Fibroblast of lung (primary cell): ENCODE results near the gene ELP4. TPM values are rescaled to one million over a fixed set of nuclear protein-coding genes. Genes with fewer than 3 reads are reported as not detected.
A peak's percentile ranks its signal among the peaks of the same experiment; 100 is the strongest.

Experiments used
- DNase-seq, 2 donors: peaks; one replicate each; pipeline versions ENCODE4 v3.0.0 to v3.0.0-alpha.2; 2010; ENCODE audit warnings: low read depth in 2 of 2
- H2AFZ ChIP-seq: 2 replicates; pipeline ENCODE4 v1.5.1; 2012; ENCODE audit warnings: low read length, control low read depth, inconsistent platforms
- H3K27ac ChIP-seq: 2 replicates; pipeline ENCODE4 v1.5.1; 2011; ENCODE audit warnings: low read length, control low read depth; ENCODE audit not compliant: insufficient read depth
- H3K27me3 ChIP-seq: 2 replicates; pipeline ENCODE4 v1.5.1; 2011; ENCODE audit warnings: mild to moderate bottlenecking, low read length; ENCODE audit not compliant: control insufficient read depth, insufficient read depth
- H3K36me3 ChIP-seq: 2 replicates; pipeline ENCODE4 v1.5.1; 2011; ENCODE audit warnings: low read length; ENCODE audit not compliant: control insufficient read depth, insufficient read depth
- H3K4me1 ChIP-seq: 2 replicates; pipeline ENCODE4 v1.5.1; 2011; ENCODE audit warnings: low read length; ENCODE audit not compliant: control insufficient read depth, insufficient read depth; ENCODE audit errors: extremely low read depth
- H3K4me2 ChIP-seq: 2 replicates; pipeline ENCODE4 v1.5.1; 2011; ENCODE audit warnings: low read length, control low read depth; ENCODE audit not compliant: insufficient read depth; ENCODE audit errors: extremely low read depth
- H3K4me3 ChIP-seq, 4 experiments: fragments of 200-600 bp in 1 of 4; sonication (generic) in 1 of 4; replicated peaks in 1 of 4; 2 replicates each; pipeline ENCODE4 v1.5.1; 2011 to 2016; ENCODE audit warnings: low read length in 4 of 4, low read depth in 3 of 4, mild to moderate bottlenecking in 3 of 4, control low read depth in 2 of 4, inconsistent platforms in 1 of 4, mixed read lengths in 1 of 4; ENCODE audit not compliant: insufficient read depth in 1 of 4; ENCODE audit errors: control extremely low read depth in 1 of 4
- H3K79me2 ChIP-seq: 2 replicates; pipeline ENCODE4 v1.5.1; 2012; ENCODE audit warnings: mild to moderate bottlenecking, low read length, inconsistent platforms; ENCODE audit not compliant: control insufficient read depth, insufficient read depth
- H3K9ac ChIP-seq: 2 replicates; pipeline ENCODE4 v1.5.1; 2011; ENCODE audit warnings: mild to moderate bottlenecking, low read length, control low read depth; ENCODE audit not compliant: insufficient read depth
- H3K9me3 ChIP-seq: 2 replicates; pipeline ENCODE4 v1.5.1; 2012; ENCODE audit warnings: low read depth, low read length; ENCODE audit not compliant: control insufficient read depth, insufficient read depth
- H4K20me1 ChIP-seq: 2 replicates; pipeline ENCODE4 v1.5.1; 2011; ENCODE audit warnings: low read length; ENCODE audit not compliant: control insufficient read depth, insufficient read depth; ENCODE audit errors: extremely low read depth
- EZH2 ChIP-seq: IDR thresholded peaks from 2 replicates; pipeline ENCODE4 v1.5.1; 2012; ENCODE audit warnings: low read length, control low read depth, mild to moderate bottlenecking; ENCODE audit errors: missing control alignments
- polyA plus RNA-seq, 2 donors: library from polyadenylated mRNA; depleted of rRNA in 1 of 2; stranded (reverse) in 1 of 2; unstranded in 1 of 2; fragments of >200 nt; gene quantifications; 2 replicates each; pipeline ENCODE4 v1.2.1, GENCODE V29; 2011 to 2012; ENCODE audit warnings: missing spikeins in 1 of 2
- total RNA-seq: library from RNA; depleted of rRNA; stranded (reverse); fragments of >200 nt; gene quantifications from 2 replicates; pipeline ENCODE4 v1.2.1, GENCODE V29; 2014
- TF ChIP-seq, protein P1 (sequence below), 2 donors: IDR thresholded peaks in 1 of 2; conservative IDR thresholded peaks in 1 of 2; 1 replicate in 1 of 2; 2 replicates in 1 of 2; pipeline ENCODE4 v1.5.1; 2011 to 2012; ENCODE audit warnings: low read length in 2 of 2, control low read depth in 1 of 2, inconsistent platforms in 1 of 2, low read depth in 1 of 2, mild to moderate bottlenecking in 1 of 2

ELP4 gene
- total and polyA plus RNA-seq, 2 donors (not counting 1 experiment from before 2014, with no cell fraction given): 11.7 to 13.1 TPM

DNA sequence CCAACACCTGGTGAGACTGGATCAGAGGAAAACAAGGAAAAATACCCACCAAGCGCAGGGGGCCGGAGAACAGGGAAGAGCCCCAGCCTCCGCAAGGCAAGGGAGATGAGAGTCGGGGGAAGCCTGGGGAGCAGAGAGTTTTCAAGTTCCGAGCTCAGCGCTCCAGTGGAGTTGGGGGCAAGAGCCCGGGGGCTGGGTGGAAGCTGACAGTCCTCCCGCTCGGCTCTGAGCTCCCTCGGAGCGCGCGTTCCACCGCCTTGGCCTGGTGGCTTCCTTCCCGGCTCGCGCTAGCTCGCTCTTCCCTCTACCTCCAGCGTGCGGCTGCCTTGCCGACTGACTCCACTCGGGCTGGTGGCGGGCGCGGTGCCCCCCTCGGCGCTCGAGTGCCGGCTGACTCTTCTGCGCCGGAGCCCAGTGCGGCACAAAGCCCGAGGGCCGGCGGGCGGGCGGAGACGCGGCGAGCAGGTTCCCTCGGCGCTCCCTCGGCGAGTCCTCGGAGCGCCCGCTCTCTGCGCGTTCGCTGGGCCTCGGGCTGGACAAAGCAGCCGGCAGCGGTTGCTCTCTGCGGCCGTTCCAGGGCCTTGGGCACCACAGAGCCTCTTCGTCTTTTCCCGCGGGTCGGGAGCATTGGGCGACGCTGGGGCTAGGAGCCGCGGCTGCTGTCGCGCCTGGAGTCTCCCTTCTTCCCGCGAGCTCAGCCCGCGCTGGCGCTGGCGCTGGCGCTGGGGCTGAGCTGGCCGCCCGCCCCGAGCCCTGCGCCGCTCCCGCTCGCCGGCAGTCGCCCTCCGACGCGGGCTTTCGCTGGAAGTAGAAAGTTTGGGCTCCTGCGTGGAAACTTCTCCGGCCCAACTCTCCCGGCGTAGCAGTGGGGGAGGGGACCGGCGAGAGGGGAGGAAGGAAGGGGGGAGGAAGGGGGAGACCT, 300.6 kb downstream of the ELP4 start:
- H3K4me2 ChIP-seq: peak overlapping the region; percentile 78
- TF ChIP-seq, protein P1, sequence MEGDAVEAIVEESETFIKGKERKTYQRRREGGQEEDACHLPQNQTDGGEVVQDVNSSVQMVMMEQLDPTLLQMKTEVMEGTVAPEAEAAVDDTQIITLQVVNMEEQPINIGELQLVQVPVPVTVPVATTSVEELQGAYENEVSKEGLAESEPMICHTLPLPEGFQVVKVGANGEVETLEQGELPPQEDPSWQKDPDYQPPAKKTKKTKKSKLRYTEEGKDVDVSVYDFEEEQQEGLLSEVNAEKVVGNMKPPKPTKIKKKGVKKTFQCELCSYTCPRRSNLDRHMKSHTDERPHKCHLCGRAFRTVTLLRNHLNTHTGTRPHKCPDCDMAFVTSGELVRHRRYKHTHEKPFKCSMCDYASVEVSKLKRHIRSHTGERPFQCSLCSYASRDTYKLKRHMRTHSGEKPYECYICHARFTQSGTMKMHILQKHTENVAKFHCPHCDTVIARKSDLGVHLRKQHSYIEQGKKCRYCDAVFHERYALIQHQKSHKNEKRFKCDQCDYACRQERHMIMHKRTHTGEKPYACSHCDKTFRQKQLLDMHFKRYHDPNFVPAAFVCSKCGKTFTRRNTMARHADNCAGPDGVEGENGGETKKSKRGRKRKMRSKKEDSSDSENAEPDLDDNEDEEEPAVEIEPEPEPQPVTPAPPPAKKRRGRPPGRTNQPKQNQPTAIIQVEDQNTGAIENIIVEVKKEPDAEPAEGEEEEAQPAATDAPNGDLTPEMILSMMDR (conservative IDR thresholded peaks at IDR 0.05 in 1 of 2, IDR thresholded peaks at IDR 0.05 in 1 of 2; ENCODE audit: low read depth in 1 of 2, low read length in 2 of 2): no peak
- TF ChIP-seq EZH2: peak; percentile 66
- peak; percentile 32 to 52 for DNase-seq
- no peaks in the 10 kb centered on the region for H3K9me3 ChIP-seq
- H3K9ac ChIP-seq: no peak overlapping the region
- H3K27me3 ChIP-seq: peaks cover 87% of the 10 kb centered on the region
- no peaks in the 10 kb centered on the region for H3K36me3 ChIP-seq
- no peaks in the 10 kb centered on the region for H3K79me2 ChIP-seq
- H2AFZ ChIP-seq: no peak overlapping the region
- no peaks in the 10 kb centered on the region for H4K20me1 ChIP-seq
- H3K4me3 ChIP-seq: peak overlapping the region in 3 of 4 experiments; percentile 14 to 53 (median 21)
- no peak overlapping the region for H3K27ac ChIP-seq
- peaks cover 5% of the 10 kb centered on the region for H3K4me1 ChIP-seq

DNA sequence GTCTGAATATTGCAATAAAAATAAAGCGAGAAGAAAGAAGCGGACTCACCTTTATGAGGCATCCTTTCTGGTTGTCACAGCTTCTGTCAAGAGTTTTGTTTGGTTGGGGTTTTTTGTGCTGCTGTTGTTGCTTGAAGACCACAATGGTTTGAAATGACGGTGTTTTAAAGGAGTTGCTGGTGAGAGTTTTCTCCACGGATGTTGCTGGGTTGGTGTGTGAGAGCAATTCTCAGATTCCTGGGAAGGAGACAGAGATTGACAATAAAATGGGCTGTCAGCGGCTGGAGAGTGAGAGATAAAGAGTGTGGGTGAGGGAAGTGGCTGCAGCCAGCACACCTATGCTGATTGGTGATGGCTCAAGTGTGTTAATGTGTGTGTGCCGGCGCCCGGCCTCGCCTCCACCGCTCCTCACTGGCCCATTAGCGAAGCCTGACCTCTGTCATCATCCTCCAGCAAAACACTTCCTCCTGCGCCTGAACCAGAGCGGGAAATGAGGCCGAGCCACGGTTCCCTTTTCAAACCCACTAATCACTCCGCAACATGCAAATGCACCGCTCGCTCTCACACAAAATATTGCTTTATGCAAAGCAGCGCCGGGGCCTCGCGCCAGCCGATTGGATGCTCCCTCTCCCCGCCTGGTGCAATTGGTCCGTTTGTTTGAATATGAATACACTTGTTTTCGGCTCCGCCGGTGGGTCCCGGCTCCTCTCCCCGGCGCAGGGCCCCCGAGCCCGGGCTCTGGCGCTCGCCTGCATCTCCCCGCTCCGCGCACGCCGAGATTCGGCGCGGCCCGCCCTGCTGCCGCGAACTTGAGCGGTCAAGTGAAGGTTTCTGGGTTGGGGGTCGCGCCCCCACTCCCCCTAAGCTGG, 301.4 kb downstream of the ELP4 start, which contains the start of gene PAX6:
Gene PAX6 (minus strand): TSS at position 544 of the 869 bp plus-strand sequence. CDS start 4,911 bp downstream, outside the sequence.
- H3K4me3 ChIP-seq: peak within 1 kb of the TSS in 3 of 4 experiments; percentile 14 to 53 (median 21)
- peak; percentile 98 for TF ChIP-seq EZH2
- TF ChIP-seq, protein P1 (conservative IDR thresholded peaks at IDR 0.05 in 1 of 2, IDR thresholded peaks at IDR 0.05 in 1 of 2; ENCODE audit: low read depth in 1 of 2, low read length in 2 of 2): no peak
- H3K4me1 ChIP-seq: peaks cover 5% of the 10 kb centered on the region
- H2AFZ ChIP-seq: no peak within 1 kb of the TSS
- peaks cover 87% of the 10 kb centered on the region for H3K27me3 ChIP-seq
- H3K79me2 ChIP-seq: no peaks in the 10 kb centered on the region
- no peaks in the 10 kb centered on the region for H3K36me3 ChIP-seq
- no peaks in the 10 kb centered on the region for H3K9me3 ChIP-seq
- H4K20me1 ChIP-seq: no peaks in the 10 kb centered on the region
- H3K4me2 ChIP-seq: peak within 1 kb of the TSS; percentile 78
- H3K9ac ChIP-seq: no peak within 1 kb of the TSS
- H3K27ac ChIP-seq: no peak within 1 kb of the TSS
- DNase-seq: peak in 1 of 2 donors; percentile 100
